Hematopoietic multipotent progenitor cell (in vitro differentiated cells): ENCODE data around the gene PIGU. TPM values are rescaled to one million over a fixed set of nuclear protein-coding genes. Genes with fewer than 3 reads are reported as not detected.
"Not testable (repeated sequence)": the region's sequence is repeated elsewhere in the genome, so short reads cannot be mapped to it uniquely, and the experiment has no call there.

Experiments used
- DNase-seq, 3 donors: peaks; one replicate each; pipeline ENCODE4 v3.0.0-alpha.2; 2011 to 2015; ENCODE audit warnings: low read depth in 2 of 3, low spot score in 2 of 3
- total RNA-seq: library from RNA; depleted of rRNA; stranded (reverse); fragments of >200 nt; gene quantifications from one replicate; pipeline ENCODE4 v1.2.3, GENCODE V29; 2012

The PIGU gene
- total RNA-seq, 1 donor: 14.3 TPM

GRCh38 chr20:34539756-34540155 lies 137.1 kb downstream of the PIGU start:
- no peak for DNase-seq

- peak in 2 of 3 donors; percentile 47 to 58 for DNase-seq
Measured at GRCh38 chr20:34538671-34539123, 138.2 kb downstream of the PIGU start.

GRCh38 chr20:34537651-34538050 lies 139.2 kb downstream of the PIGU start:
- no peak for DNase-seq

GRCh38 chr20:34536798-34537394 lies 140.0 kb downstream of the PIGU start:
- peak in 1 of 3 donors; percentile 52 for DNase-seq

GRCh38 chr20:34535857-34536256 lies 141.0 kb downstream of the PIGU start:
- no peak for DNase-seq

- DNase-seq: no peak
Measured at GRCh38 chr20:34535301-34535840, 141.5 kb downstream of the PIGU start.

- no peak for DNase-seq
Measured at GRCh38 chr20:34534391-34535165, 142.3 kb downstream of the PIGU start.

- DNase-seq: no peak
Measured at GRCh38 chr20:34532756-34533155, 144.1 kb downstream of the PIGU start.

GRCh38 chr20:34532320-34532719 lies 144.6 kb downstream of the PIGU start:
- DNase-seq: no peak

- DNase-seq: no peak
Measured at GRCh38 chr20:34531608-34532265, 145.2 kb downstream of the PIGU start.

GRCh38 chr20:34530342-34530741 lies 146.6 kb downstream of the PIGU start:
- DNase-seq: no peak

GRCh38 chr20:34529742-34530141 lies 147.2 kb downstream of the PIGU start:
- DNase-seq: no peak

GRCh38 chr20:34528921-34529297 lies 148.0 kb downstream of the PIGU start:
- DNase-seq: no peak

GRCh38 chr20:34527016-34527415 lies 149.9 kb downstream of the PIGU start:
- DNase-seq: no peak

GRCh38 chr20:34526466-34526865 lies 150.4 kb downstream of the PIGU start:
- DNase-seq: no peak

- DNase-seq: no peak
Measured at GRCh38 chr20:34525709-34526416, 151.0 kb downstream of the PIGU start.

- DNase-seq: no peak
Measured at GRCh38 chr20:34525342-34525708, 151.6 kb downstream of the PIGU start.

- DNase-seq: no peak
Measured at GRCh38 chr20:34524426-34524825, 152.5 kb downstream of the PIGU start.

GRCh38 chr20:34522969-34523871 lies 153.7 kb downstream of the PIGU start:
- peak in 2 of 3 donors; percentile 64 to 67 for DNase-seq

GRCh38 chr20:34519841-34520240 lies 157.1 kb downstream of the PIGU start:
- not testable (repeated sequence) for DNase-seq
